Activated naive CD4-positive, alpha-beta T cell treated with anti-CD3 and anti-CD28 coated beads, Interleukin-2, amount 10 ng/mL, durations not matched to agents 5 hours and 36 hours (primary cell): ENCODE measurements around the gene TUBA1C. TPM values are rescaled to one million over a fixed set of nuclear protein-coding genes. Genes with fewer than 3 reads are reported as not detected.

Source experiments
- total RNA-seq, 2 experiments: library from RNA; stranded (reverse); gene quantifications; one replicate each; pipeline ENCODE4 v1.2.3, GENCODE V29; 2021

The TUBA1C gene
- 100 to 1,000 TPM; 167 to 171 TPM for total RNA-seq

DNA sequence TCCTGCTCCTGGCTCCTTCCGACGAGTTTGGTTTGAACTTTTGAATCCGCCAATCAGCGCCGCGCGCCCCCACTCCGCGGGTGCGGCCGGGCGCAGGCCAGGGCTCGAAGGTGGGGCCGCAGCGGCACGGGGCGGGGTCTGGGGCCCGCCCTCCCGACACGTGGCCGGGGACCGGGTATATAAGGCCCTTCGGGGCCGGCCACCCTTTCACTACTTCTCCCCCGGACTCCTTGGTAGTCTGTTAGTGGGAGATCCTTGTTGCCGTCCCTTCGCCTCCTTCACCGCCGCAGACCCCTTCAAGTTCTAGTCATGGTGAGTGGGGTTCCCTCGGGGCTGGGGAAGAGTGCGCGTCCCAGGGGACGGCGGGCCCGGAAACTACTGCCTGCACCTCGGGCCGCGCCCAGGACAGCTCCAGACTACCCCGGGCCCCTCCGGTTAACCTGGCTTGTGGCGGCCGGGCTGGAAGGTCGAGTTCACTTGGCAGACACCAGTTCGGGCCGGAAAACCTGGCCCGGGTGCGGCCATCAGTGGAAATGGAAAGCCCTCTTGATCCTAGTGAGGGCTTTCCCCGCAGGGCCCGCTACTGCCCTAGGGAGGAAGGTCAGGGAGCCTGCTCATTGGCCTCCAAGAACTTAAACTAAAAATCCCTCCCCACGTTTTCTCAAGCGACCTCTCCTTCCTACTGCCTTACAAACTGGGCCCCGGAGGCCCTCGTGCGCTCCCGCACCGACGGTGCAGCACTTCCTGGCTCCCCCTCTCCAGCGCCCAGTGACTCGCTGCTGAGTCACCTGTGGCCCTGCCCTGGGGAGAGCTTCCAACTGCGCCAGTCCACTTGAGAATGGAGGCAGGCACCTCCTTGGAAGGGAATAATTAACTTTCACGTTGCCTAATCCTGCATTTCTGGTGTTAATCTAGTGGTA lies at the start of gene TUBA1C:
Gene TUBA1C (plus strand): TSS at position 210 of the 920 bp plus-strand sequence. CDS start 100 bp downstream, at position 310.

DNA sequence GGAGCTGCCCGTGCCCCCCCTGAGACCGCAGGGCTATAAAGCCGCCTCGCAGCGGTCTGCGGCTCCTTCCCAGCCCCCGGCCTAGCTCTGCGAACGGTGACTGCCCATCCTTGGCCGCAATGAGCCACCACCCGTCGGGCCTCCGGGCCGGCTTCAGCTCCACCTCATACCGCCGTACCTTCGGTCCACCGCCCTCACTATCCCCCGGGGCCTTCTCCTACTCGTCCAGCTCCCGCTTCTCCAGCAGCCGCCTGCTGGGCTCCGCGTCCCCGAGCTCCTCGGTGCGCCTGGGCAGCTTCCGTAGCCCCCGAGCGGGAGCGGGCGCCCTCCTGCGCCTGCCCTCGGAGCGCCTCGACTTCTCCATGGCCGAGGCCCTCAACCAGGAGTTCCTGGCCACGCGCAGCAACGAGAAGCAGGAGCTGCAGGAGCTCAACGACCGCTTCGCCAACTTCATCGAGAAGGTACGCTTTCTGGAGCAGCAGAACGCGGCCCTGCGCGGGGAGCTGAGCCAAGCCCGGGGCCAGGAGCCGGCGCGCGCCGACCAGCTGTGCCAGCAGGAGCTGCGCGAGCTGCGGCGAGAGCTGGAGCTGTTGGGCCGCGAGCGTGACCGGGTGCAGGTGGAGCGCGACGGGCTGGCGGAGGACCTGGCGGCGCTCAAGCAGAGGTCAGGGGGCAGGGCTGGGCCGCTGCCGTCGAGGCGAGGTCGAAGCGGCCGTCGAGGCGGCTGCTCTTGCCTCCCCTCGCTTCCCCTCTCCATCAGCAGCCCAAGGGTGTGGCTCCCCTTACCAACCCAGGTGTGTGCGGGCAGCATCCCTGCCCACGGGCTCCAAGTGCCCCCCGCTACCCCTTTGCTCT lies 30.4 kb downstream of the TUBA1C start, which contains the start of gene PRPH:
Gene PRPH (plus strand): TSS at position 66 of the 855 bp plus-strand sequence. CDS start 54 bp downstream, at position 120.

GRCh38 chr12:49322708-49323523 lies 58.0 kb downstream of the TUBA1C start, which contains the start of gene TROAP:
Gene TROAP, plus strand, starts transcription at chr12:49323255. Its CDS starts 354 bp downstream, at chr12:49323609.

Other genes with a start within 250 kb of the TUBA1C start
- gene PRKAG1, start 246.3 kb upstream of the TUBA1C start, total RNA-seq, result 10 to 100 TPM; 60.9 to 61.5 TPM
- gene KMT2D, start 204.3 kb upstream of the TUBA1C start, total RNA-seq, result 10 to 100 TPM; 94.9 to 98.9 TPM
- gene RHEBL1, start 195.1 kb upstream of the TUBA1C start, total RNA-seq, result 1 to 10 TPM; 6.6 to 8.4 TPM
- gene DHH, start 170.3 kb upstream of the TUBA1C start, total RNA-seq, result under 1 TPM; 0.10 to 0.24 TPM
- 10 to 100 TPM; 72.5 to 76.4 TPM for gene LMBR1L, start 154.2 kb upstream of the TUBA1C start, total RNA-seq
- gene TUBA1B, start 133.7 kb upstream of the TUBA1C start, total RNA-seq, result 1,000 to 10,000 TPM; 1,312 to 1,402 TPM
- gene TUBA1A, start 76.0 kb upstream of the TUBA1C start, total RNA-seq, result 10 to 100 TPM; 79.3 to 80.2 TPM
- not detected for gene PRPH, start 30.1 kb downstream of the TUBA1C start, total RNA-seq
- 10 to 100 TPM; 61.7 to 70.2 TPM for gene TROAP, start 58.2 kb downstream of the TUBA1C start, total RNA-seq
- not detected for gene C1QL4, start 72.1 kb downstream of the TUBA1C start, total RNA-seq
- gene DNAJC22, start 81.8 kb downstream of the TUBA1C start, total RNA-seq, result not detected
- 1 to 10 TPM; 8.5 to 9.9 TPM for gene SPATS2, start 102.4 kb downstream of the TUBA1C start, total RNA-seq